Type B pancreatic cell (in vitro differentiated cells): Measurements from ENCODE around the gene IL1RAPL2. TPM values are rescaled to one million over a fixed set of nuclear protein-coding genes. Genes with fewer than 3 reads are reported as not detected.
"Not testable (repeated sequence)": the region's sequence is repeated elsewhere in the genome, so short reads cannot be mapped to it uniquely, and the experiment has no call there.

Experiments used
- DNase-seq: peaks from one replicate; pipeline ENCODE4 v3.0.0; 2021; ENCODE audit warnings: mixed read lengths; ENCODE audit not compliant: unreplicated experiment; ENCODE audit errors: extremely low spot score
- H3K27ac Mint-ChIP-seq: 2 replicates; pipeline ENCODE4 v1.8.0; 2021; ENCODE audit warnings: mild to moderate bottlenecking, mixed read lengths
- H3K27me3 Mint-ChIP-seq: 2 replicates; pipeline ENCODE4 v1.8.0; 2021; ENCODE audit warnings: mixed read lengths
- H3K36me3 Mint-ChIP-seq: 2 replicates; pipeline ENCODE4 v1.8.0; 2021; ENCODE audit warnings: mixed read lengths
- H3K4me1 Mint-ChIP-seq: one replicate; pipeline ENCODE4 v1.8.0; 2021; ENCODE audit warnings: mixed read lengths; ENCODE audit not compliant: unreplicated experiment
- H3K4me3 Mint-ChIP-seq: 2 replicates; pipeline ENCODE4 v1.8.0; 2021; ENCODE audit warnings: mild to moderate bottlenecking, mixed read lengths
- H3K9me3 Mint-ChIP-seq: 2 replicates; pipeline ENCODE4 v1.8.0; 2021; ENCODE audit warnings: mixed read lengths
- total RNA-seq: library from RNA; stranded (reverse); gene quantifications from 2 replicates; pipeline ENCODE4 v1.2.1, GENCODE V29; 2021; ENCODE audit warnings: low replicate concordance
- TF ChIP-seq, protein P1 (sequence below): fragments of 200-600 bp; sonication (generic); conservative IDR thresholded peaks from 2 replicates; pipeline ENCODE4 v1.5.0; 2021; ENCODE audit warnings: antibody characterized with exemption, mild to moderate bottlenecking

Gene IL1RAPL2
- total RNA-seq, 1 donor from 2014 or later = 4.5 TPM

- Mint-ChIP-seq H3K36me3 (no peaks in the 10 kb centered on the region), H3K4me1 (no peaks in the 10 kb centered on the region), H3K27me3 (no peaks in the 10 kb centered on the region), H3K27ac (no peak overlapping the region), H3K4me3 (no peak overlapping the region), H3K9me3 (no peaks in the 10 kb centered on the region)
- no peak for DNase-seq
- TF ChIP-seq, protein P1, sequence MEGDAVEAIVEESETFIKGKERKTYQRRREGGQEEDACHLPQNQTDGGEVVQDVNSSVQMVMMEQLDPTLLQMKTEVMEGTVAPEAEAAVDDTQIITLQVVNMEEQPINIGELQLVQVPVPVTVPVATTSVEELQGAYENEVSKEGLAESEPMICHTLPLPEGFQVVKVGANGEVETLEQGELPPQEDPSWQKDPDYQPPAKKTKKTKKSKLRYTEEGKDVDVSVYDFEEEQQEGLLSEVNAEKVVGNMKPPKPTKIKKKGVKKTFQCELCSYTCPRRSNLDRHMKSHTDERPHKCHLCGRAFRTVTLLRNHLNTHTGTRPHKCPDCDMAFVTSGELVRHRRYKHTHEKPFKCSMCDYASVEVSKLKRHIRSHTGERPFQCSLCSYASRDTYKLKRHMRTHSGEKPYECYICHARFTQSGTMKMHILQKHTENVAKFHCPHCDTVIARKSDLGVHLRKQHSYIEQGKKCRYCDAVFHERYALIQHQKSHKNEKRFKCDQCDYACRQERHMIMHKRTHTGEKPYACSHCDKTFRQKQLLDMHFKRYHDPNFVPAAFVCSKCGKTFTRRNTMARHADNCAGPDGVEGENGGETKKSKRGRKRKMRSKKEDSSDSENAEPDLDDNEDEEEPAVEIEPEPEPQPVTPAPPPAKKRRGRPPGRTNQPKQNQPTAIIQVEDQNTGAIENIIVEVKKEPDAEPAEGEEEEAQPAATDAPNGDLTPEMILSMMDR = no peak
Measured at GRCh38 chrX:105653891-105654290, 1087.9 kb downstream of the IL1RAPL2 start.

DNA sequence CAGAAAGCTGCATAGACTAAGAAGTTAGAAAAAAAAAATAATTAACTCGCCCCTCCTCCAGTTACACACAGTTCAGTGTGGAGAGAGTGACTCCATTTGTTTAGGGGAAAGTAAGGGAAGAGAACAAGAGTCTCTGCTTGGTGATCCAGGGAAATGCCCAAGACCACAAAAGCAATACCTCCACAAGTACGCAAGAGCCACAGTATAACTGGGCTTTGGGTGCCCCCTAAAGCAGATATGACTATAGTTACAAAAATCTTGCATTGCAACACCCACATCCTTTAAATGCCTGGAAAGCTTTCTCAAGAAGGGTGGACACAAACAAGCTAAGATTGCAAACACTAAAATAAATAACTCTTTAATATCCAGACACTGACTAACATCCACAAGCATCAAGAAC, 1092.1 kb downstream of the IL1RAPL2 start:
- Mint-ChIP-seq H3K4me1 (no peaks in the 10 kb centered on the region), H3K27me3 (no peaks in the 10 kb centered on the region), H3K4me3 (no peak overlapping the region), H3K36me3 (no peaks in the 10 kb centered on the region), H3K9me3 (no peaks in the 10 kb centered on the region), H3K27ac (no peak overlapping the region)
- TF ChIP-seq, protein P1 = no peak
- DNase-seq = no peak

DNA sequence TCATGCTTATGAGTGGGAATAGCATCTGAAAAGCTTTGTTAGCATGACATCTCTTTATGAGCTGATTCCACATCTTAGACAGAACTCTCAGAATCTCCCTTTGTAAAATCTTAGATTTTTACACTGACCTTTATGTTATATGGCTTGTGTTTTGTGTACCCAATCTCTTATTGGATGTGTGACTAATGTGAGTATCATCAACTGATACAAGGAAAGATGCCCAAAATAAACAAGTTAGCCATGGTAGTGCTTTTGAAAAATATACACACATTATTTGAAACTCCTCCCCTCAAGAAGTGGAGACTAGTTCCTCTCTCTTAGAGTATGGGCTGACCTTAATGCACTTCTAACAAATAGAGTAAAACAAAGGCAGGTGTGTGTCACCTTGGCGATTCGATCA, 1096.2 kb downstream of the IL1RAPL2 start:
- H3K4me3 Mint-ChIP-seq = no peak overlapping the region
- TF ChIP-seq, protein P1 = no peak
- no peak overlapping the region for H3K27ac Mint-ChIP-seq
- H3K4me1 Mint-ChIP-seq = no peaks in the 10 kb centered on the region
- DNase-seq = no peak
- no peaks in the 10 kb centered on the region for H3K27me3 Mint-ChIP-seq
- H3K36me3 Mint-ChIP-seq = no peaks in the 10 kb centered on the region
- no peaks in the 10 kb centered on the region for H3K9me3 Mint-ChIP-seq

DNA sequence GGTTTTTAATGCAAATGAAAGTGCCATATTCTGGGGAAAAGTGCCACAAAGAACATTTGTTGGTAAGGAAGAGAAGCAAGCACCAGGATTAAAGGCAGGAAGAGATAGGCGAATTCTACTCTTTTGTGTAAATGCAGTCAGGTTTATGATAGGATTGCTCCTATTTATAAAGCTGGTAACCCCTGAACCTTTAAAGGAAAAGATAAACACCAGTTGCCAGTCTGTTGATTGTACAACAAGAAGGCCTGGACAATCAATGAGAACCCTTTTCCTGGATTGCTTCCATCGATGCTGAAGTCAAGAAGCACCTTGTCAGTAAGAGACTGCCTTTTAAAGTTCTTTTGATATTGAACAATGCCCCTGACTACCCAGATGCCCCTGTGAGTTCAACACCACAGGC, 1098.2 kb downstream of the IL1RAPL2 start:
- no peak overlapping the region for H3K4me3 Mint-ChIP-seq
- DNase-seq = no peak
- H3K27ac Mint-ChIP-seq = no peak overlapping the region
- TF ChIP-seq, protein P1 = no peak
- no peaks in the 10 kb centered on the region for H3K36me3 Mint-ChIP-seq
- H3K4me1 Mint-ChIP-seq = no peaks in the 10 kb centered on the region
- no peaks in the 10 kb centered on the region for H3K9me3 Mint-ChIP-seq
- H3K27me3 Mint-ChIP-seq = no peaks in the 10 kb centered on the region

- H3K27me3 Mint-ChIP-seq, H3K27ac Mint-ChIP-seq, H3K9me3 Mint-ChIP-seq, DNase-seq, H3K4me1 Mint-ChIP-seq, H3K36me3 Mint-ChIP-seq, H3K4me3 Mint-ChIP-seq: not testable (repeated sequence)
Measured at GRCh38 chrX:105684288-105684687, 1118.3 kb downstream of the IL1RAPL2 start.

- Mint-ChIP-seq H3K36me3 (no peaks in the 10 kb centered on the region), H3K27ac (no peak overlapping the region), H3K4me1 (peaks cover 6% of the 10 kb centered on the region), H3K27me3 (no peaks in the 10 kb centered on the region), H3K4me3 (no peak overlapping the region), H3K9me3 (no peaks in the 10 kb centered on the region)
- no peak for DNase-seq
- TF ChIP-seq, protein P1 = no peak
Measured at GRCh38 chrX:105694839-105695238, 1128.8 kb downstream of the IL1RAPL2 start.
